Activated CD4-positive, alpha-beta T cell treated with anti-CD3 and anti-CD28 coated beads, Interleukin-2, amount 50 U/mL, for 1 hour (primary cell): ENCODE measurements around the gene ESYT3.

Experiments
- DNase-seq: peaks from one replicate; pipeline ENCODE4 v3.0.0-alpha.2; 2020

The ESYT3 gene

GRCh38 chr3:138434276-138434874 lies at the start of gene ESYT3:
ESYT3 (plus strand) TSS chr3:138434616; CDS start chr3:138434799, 183 bp downstream.
- peak; percentile 2 for DNase-seq

DNA sequence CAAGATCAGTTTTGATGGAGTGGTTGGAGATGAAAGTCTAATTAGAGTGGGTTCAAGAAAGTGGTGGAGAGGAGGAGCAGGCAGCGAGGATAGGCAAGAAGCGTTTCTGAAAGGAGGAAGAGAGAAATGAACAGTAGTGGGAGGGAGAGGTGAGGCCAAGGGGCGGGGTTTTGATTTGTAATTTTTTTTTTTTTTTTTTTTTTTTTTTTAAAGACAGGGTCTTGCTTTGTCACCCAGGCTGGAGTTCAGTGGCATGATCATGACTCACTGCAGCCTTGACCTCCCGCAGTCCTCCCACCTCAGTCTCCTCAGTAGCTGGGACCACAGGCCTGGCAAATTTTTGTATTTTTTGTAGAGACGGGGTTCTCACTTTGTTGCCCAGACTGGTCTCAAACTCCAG lies 49.4 kb upstream of the ESYT3 start:
- DNase-seq, result no peak

DNA sequence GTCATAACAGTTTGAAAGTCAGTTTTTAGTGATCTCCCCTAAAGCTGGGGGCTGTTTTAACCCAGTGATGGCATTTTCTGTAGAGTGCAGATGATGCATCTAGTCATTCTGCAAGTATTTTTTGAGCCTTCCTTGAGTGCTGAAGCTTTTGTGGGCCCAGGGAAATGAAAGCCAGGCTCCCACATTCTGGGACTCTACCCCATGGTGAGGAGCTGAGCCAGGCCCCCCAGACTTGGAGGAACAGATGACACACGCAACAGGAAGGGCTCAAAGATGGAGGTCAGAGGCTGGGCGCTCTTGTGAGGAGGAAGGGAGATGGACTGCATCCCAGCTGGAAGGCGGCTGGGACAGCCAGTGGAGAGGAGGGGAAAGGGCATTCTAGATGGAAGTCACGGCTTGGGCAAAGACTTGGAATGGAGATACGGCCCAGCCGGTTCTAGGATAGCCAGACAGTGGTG lies 45.2 kb upstream of the ESYT3 start:
- DNase-seq, result no peak

DNA sequence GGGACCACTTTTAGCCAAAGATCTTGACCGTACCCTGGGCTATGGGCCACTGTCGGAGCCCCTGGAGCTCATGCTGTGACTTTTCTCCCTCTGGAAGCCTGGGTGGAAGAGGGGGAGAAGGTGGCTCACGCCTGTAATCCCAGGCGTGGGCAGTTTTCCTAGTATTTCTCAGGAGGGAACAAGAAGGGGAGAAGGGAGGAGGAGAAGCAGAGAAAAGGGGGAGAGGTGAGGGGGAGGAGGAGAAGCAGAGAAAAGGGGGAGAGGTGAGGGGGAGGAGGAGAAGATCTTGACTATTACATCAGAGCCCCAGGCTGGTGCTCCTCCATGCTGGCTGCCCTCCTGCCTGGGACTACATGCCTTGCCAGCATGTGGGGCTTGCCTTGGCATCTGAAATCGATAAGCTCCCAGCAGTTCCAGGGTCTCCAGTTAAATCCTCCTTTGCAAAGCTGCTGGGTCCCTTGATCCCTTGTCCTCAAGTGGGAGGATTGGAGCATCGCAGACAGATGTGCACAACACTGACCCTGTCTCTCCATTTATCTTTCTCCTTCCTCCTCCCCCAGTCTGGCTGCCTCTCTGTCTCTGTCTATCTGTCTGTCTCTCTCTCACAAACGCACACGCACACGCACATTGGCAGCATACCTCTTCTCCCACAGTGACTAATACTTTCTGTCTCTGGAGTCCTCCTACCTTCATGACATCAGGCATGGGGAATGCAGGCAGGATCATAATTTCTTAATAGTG lies 44.4 kb upstream of the ESYT3 start:
- no peak for DNase-seq

GRCh38 chr3:138390582-138390932 lies 43.9 kb upstream of the ESYT3 start:
- no peak for DNase-seq

DNA sequence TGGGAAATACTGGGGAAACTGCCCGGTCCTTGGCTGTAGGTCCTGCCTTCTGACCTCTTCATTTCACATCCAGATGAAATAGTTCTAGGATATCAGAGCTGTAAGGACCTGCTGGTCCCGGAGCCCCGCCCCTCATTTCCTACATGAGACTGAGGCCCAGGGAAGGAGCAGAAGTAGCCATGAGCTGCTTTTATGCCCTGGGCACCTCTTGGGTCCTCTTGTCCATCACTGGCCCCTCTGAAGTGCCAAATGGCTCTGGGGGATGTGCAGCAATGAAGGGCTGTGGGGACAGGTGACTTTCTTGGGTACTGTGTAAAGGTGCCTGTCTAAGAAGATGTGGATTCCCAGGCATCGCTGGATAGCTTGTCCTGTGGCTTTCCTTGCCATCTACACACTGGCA lies 40.3 kb upstream of the ESYT3 start:
- no peak for DNase-seq

GRCh38 chr3:138394686-138395085 lies 39.7 kb upstream of the ESYT3 start:
- no peak for DNase-seq

- no peak for DNase-seq
Measured at GRCh38 chr3:138395865-138396751, 38.3 kb upstream of the ESYT3 start.

GRCh38 chr3:138396752-138397410 lies 37.5 kb upstream of the ESYT3 start:
- DNase-seq, result no peak

GRCh38 chr3:138397983-138398382 lies 36.4 kb upstream of the ESYT3 start:
- no peak for DNase-seq

DNA sequence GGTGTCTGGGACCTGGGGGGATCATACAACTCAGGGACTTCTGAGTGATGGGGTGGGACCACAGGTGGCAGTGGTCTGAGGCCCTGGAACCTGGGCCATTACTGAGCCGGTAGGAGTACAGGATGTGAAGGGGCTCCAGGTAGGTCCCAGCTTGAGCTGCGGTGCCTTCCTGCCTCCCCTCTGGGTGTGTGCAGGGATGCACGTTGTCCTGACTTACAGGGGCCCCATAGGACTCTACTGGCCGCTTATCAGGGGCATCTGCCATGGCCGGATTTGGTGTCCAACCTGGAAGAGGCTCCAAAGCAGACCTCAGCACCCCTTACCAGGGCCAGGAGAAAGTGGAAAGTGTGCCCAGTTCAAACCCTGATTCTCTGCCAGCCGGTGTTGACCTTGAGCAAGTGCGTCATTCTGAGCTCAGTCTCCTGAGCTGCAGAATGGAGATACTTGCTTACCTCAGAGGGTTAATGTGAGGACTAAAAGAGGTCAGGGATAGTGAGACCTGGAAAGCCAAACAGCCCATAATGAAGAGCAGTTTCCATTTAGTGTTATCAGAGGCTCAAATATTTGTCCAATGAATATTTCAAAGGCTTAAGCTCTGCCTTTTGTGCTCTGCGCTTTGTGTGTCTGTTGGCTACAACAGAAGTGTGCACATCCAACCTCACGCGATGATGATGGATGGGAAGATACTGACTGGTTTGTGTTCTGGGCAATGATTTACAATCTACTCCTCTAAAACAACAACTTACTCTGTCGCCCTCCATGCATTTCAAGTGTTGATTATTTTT lies 35.4 kb upstream of the ESYT3 start:
- DNase-seq, result no peak

DNA sequence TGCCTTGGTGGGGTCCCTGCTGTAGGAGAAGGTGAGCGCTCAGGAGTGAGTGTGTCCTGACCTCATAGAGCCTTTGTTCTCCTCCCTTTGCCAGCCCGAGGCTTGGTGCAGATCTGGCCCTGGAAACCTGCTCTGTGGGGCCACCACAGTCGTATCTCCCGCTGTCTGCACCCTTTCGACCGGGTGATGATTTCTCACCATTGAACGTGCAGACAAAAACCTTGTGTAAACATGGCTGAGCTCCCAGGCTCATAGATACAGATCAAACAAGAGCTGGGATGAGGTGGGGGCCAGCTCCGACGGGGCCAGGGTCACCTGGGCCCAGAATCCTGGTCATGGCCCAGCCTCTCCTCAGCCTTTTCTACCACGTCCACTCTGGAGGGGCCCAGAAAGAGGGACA lies 34.6 kb upstream of the ESYT3 start:
- no peak for DNase-seq

GRCh38 chr3:138400651-138401070 lies 33.8 kb upstream of the ESYT3 start:
- DNase-seq, result no peak

GRCh38 chr3:138401834-138402233 lies 32.6 kb upstream of the ESYT3 start:
- DNase-seq, result no peak

- no peak for DNase-seq
Measured at GRCh38 chr3:138404121-138404520, 30.3 kb upstream of the ESYT3 start.

GRCh38 chr3:138405001-138405400 lies 29.4 kb upstream of the ESYT3 start:
- no peak for DNase-seq

DNA sequence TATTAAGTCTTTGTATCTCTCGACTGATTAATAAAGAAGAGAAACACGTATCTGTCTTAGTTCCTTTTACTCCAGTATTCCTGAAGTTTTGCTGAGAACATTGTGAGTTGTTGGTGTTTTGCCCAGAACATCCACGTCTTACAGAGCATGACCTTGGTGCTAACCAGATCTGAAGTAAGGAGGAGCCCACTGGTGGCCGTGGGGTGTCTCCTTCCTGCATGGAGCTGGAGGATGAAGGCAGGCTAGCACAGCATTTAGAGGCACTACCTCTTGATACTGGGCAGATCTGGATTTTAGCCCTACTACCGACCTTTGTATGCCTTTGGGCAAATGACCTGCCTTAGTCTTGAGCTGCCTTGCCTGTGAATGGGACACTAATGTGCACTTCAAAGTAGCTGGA lies 28.9 kb upstream of the ESYT3 start:
- DNase-seq, result no peak

DNA sequence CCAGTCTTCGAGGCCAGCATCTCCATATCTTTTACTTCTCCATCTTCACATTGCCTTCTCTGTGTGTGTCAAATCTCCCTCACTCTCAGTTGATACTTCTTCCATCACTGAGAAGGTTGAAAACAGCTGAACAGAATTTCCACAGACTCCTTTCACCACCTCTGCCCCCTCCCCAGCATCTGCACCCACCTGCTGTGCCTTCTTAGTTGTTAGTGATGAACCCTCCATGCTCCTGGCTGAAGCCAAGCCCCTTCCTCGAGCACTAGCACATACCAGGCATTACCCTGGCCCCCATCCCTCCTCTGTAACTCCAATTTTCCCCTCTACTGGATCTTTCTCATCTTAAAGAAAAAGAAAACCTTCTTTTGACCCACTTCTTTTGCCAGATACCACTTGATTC lies 27.8 kb upstream of the ESYT3 start:
- DNase-seq, result no peak

DNA sequence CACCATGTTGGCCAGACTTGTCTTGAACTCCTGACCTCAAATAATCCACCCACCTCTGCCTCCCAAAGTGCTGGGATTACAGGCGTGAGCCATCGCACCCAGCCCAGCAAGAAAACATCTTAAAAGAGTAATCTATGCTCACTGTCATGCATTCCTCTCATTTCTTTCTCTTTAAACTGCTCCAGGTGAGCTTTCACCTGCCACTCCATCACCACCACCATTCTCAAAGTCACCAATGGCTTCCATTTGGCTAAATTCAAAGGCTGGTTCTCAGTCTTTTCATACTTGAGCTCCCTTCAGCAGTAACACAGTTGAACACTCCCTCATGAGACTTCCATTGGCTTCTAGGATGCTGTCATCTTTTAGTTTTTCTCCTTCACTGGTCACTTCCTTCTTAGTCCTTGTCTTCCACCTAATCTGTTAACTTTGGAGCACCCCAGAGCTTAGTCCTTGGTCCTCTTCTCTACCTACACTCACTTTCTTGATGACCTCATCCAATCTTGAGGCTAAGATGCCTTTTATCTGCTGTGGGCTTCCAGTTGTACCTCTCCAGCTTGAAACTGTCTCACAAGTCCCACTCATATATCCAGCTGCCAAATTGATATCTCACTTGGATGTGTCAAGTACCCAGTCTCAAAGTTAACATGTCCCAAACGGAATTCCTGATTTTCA lies 27.0 kb upstream of the ESYT3 start:
- DNase-seq, result no peak

GRCh38 chr3:138408751-138409570 lies 25.5 kb upstream of the ESYT3 start:
- DNase-seq, result no peak
